Right cardiac atrium (tissue), 5 donors: Measurements from ENCODE around the gene THNSL1. TPM values are rescaled to one million over a fixed set of nuclear protein-coding genes. Genes with fewer than 3 reads are reported as not detected.

Experiments
- ATAC-seq, 2 donors: fragments of 200-7000 bp; cut with Tn5 transposase; one replicate each; pipeline versions ENCODE4 v1.8.0 to v1.9.1; 2020; ENCODE audit warnings: moderate library complexity in 2 of 2, mild to moderate bottlenecking in 1 of 2
- DNase-seq, 3 donors: peaks; one replicate each; pipeline ENCODE4 v3.0.0-alpha.2; 2020
- H3K27ac ChIP-seq: one replicate; pipeline ENCODE4 v1.5.1; 2013; ENCODE audit warnings: mild to moderate bottlenecking, low read length, control low read depth, moderate library complexity
- H3K27me3 ChIP-seq: one replicate; pipeline ENCODE4 v1.6.1; 2013; ENCODE audit not compliant: control insufficient read depth, insufficient read depth
- H3K4me1 ChIP-seq: one replicate; pipeline ENCODE4 v1.6.1; 2013; ENCODE audit warnings: low read length; ENCODE audit not compliant: control insufficient read depth, insufficient read depth
- H3K4me3 ChIP-seq: one replicate; pipeline ENCODE4 v1.5.1; 2013; ENCODE audit warnings: low read length, control low read depth
- H3K9me3 ChIP-seq: one replicate; pipeline ENCODE4 v1.6.1; 2013; ENCODE audit warnings: low read length; ENCODE audit not compliant: control insufficient read depth
- WGBS: extraction: QIAGEN DNeasy Blood & Tissue Kit; methylation state at CpG from one replicate; pipeline ENCODE4 v1.1.7; 2013; 5-methylcytosine and 5-hydroxymethylcytosine counted together
- intact Hi-C, 4 donors: fragments of 100-400 bp; cut with DNase I; formaldehyde crosslinking; loops; one replicate each; pipeline versions ENCODE4 v1.11.0 to v1.14.0; 2022 to 2023
- polyA plus RNA-seq: library from polyadenylated mRNA; stranded (reverse); fragments of 200-250 nt; gene quantifications from one replicate; pipeline ENCODE4 v1.2.3, GENCODE V29; 2013
- total RNA-seq, 4 donors: library from RNA; stranded (reverse); fragmentation: NEBNext Ultra II Directional; extraction: Animal tissue kit (Norgen Biotek cat#: 25700); gene quantifications; one replicate each; pipeline ENCODE4 v1.2.1, GENCODE V29; 2021
- donor health status: healthy with polysubstance abuse.
- donor health status: DM: no; HTN: yes; CAD: no.
- donor health status: DM: no; HTN: no; CAD: no.
- donor health status: DM: no; HTN: yes; CAD: no; lungs with severe emphysema.
- donor health status: DM: yes; HTN: yes; CAD: no.

Gene THNSL1
- total and polyA plus RNA-seq, 5 donors, result 1.9 to 4.6 (median 3.3) TPM

GRCh38 chr10:25071227-25071626 lies 54.8 kb downstream of the THNSL1 start:
- Histone ChIP-seq H3K4me3 (no peak overlapping the region), H3K27me3 (no peaks in the 10 kb centered on the region), H3K27ac (no peak overlapping the region), H3K9me3 (no peaks in the 10 kb centered on the region), H3K4me1 (no peaks in the 10 kb centered on the region)
- ATAC-seq (no peak), DNase-seq (no peak)
- intact Hi-C loops, result loop anchor here in 2 of 4 donors (10.0 kb wide), 1 partner anchor 46 kb away; no protein-coding TSS in a partner anchor
- 94% methylated on average over 1 of the region's 1 CpG for WGBS

- DNase-seq (no peak), ATAC-seq (no peak)
- Histone ChIP-seq H3K4me1 (no peaks in the 10 kb centered on the region), H3K9me3 (no peaks in the 10 kb centered on the region), H3K4me3 (no peak overlapping the region), H3K27me3 (no peaks in the 10 kb centered on the region), H3K27ac (no peak overlapping the region)
- intact Hi-C loops, result loop anchor here in 2 of 4 donors (10.0 kb wide), 1 partner anchor 48 kb away; no protein-coding TSS in a partner anchor
- WGBS, result 45% methylated on average over 2 of the region's 2 CpGs
These were observed 56.4 kb downstream of the THNSL1 start for GRCh38 chr10:25072786-25073185.

GRCh38 chr10:25075825-25076224 lies 59.4 kb downstream of the THNSL1 start:
- ATAC-seq (no peak), DNase-seq (no peak)
- intact Hi-C loops, result loop anchor here in 2 of 4 donors (10.0 kb wide), 1 partner anchor 51 kb away; no protein-coding TSS in a partner anchor
- H3K27ac ChIP-seq, result no peak overlapping the region
- H3K4me3 ChIP-seq, result no peak overlapping the region
- 83% methylated on average over 4 of the region's 4 CpGs for WGBS
- no peaks in the 10 kb centered on the region for H3K4me1 ChIP-seq
- no peaks in the 10 kb centered on the region for H3K9me3 ChIP-seq
- no peaks in the 10 kb centered on the region for H3K27me3 ChIP-seq

Other genes starting within 250 kb of the THNSL1 start
- gene PRTFDC1, start 64.0 kb upstream of the THNSL1 start, total RNA-seq, result 10 to 100 TPM in 3 of 4 donors, 1 to 10 TPM in 1; 8.6 to 11.2 (median 10.6) TPM
- gene PRTFDC1, start 64.0 kb upstream of the THNSL1 start, polyA plus RNA-seq, result 7.6 TPM
- gene ENKUR, start 454 bp upstream of the THNSL1 start, total RNA-seq, result not detected
- gene ENKUR, start 454 bp upstream of the THNSL1 start, polyA plus RNA-seq, result not detected
- under 1 TPM in 2 of 4 donors, not detected in 2; 0.08 to 0.18 TPM for gene GPR158, start 158.4 kb downstream of the THNSL1 start, total RNA-seq
- gene GPR158, start 158.4 kb downstream of the THNSL1 start, polyA plus RNA-seq, result 0.05 TPM